NB4 (cell line): ENCODE data around the gene DAB2IP.

Source experiments
- CTCF ChIP-seq: IDR thresholded peaks from one replicate; pipeline ENCODE4 v1.5.1; 2012; ENCODE audit warnings: low read depth, low read length
- MAX ChIP-seq: IDR thresholded peaks from 2 replicates; pipeline ENCODE4 v1.6.1; 2011; ENCODE audit warnings: low read depth, low read length

DNA sequence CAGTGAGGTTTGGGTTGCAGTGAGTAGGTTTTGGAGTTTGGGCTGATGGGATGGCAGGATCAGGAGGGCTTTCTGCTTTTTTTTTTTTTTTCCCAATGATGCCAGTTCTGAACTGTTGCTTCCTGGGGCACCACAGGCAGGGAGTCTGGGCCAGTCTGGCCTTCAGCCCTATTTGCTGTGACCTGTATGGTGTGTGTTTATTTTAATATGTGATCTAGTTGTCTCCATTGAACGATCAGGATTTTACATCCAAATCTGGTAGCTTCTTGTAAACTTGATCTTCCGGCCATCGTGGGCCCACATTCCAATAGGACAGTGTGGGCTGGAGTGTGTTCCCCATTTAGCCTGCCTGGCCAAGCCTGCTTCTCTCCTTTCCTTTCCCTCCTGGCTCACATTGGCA is 25.8 kb upstream of the DAB2IP start:
- no peak for TF ChIP-seq CTCF
- no peak for TF ChIP-seq MAX
